H1 (cell line): ENCODE measurements around the gene HSD11B1L. TPM values are rescaled to one million over a fixed set of nuclear protein-coding genes. Genes with fewer than 3 reads are reported as not detected.

Experiments
- BRCA1 ChIP-seq: IDR thresholded peaks from 2 replicates; pipeline ENCODE4 v1.6.1; 2012; ENCODE audit warnings: low read depth, low read length, improper control_type of control experiment
- MAFK ChIP-seq: IDR thresholded peaks from 2 replicates; pipeline ENCODE4 v1.6.1; 2012; ENCODE audit warnings: low read depth, mild to moderate bottlenecking, improper control_type of control experiment, low read length
- POLR2A ChIP-seq, 2 experiments: IDR thresholded peaks; 1 replicate in 1 of 2; 2 replicates in 1 of 2; pipeline ENCODE4 v1.6.1; 2011; ENCODE audit warnings: low read depth in 2 of 2, low read length in 2 of 2, mild to moderate bottlenecking in 2 of 2; ENCODE audit errors: control extremely low read depth in 1 of 2
- RXRA ChIP-seq: IDR thresholded peaks from 2 replicates; pipeline ENCODE4 v1.6.1; 2011; ENCODE audit warnings: low read depth, mild to moderate bottlenecking, low read length, moderate library complexity; ENCODE audit not compliant: insufficient read depth
- SAP30 ChIP-seq: fragments of 300-600 bp; sonication (generic); IDR thresholded peaks from 2 replicates; pipeline ENCODE4 v1.7.1; 2012; ENCODE audit warnings: low read length, moderate library complexity, mild to moderate bottlenecking, inconsistent platforms; ENCODE audit not compliant: insufficient read depth, insufficient replicate concordance
- polyA plus RNA-seq, 7 experiments: library from polyadenylated mRNA; depleted of rRNA in 3 of 7; stranded (reverse) in 5 of 7; unstranded in 2 of 7; fragments of >200 nt in 5 of 7; fragments of 200-250 nt in 2 of 7; gene quantifications; 1 replicate in 5 of 7; 2 replicates in 1 of 7; 4 replicates in 1 of 7; pipeline versions ENCODE4 v1.2.1 to v1.2.3, GENCODE V29; 2011 to 2013; ENCODE audit warnings: missing spikeins in 2 of 7, mixed read lengths in 2 of 7
- total RNA-seq: library from RNA; stranded (reverse); fragmentation: NEBNext Ultra II Directional; extraction: Animal tissue kit (Norgen Biotek cat#: 25700); gene quantifications from 2 replicates; pipeline ENCODE4 v1.2.1, GENCODE V29; 2021

HSD11B1L gene
- total and polyA plus RNA-seq, 2 of the 8 experiments (the other 6 are each of a cell fraction or from before 2014, with no cell fraction given): 8.2 to 20.6 TPM

DNA sequence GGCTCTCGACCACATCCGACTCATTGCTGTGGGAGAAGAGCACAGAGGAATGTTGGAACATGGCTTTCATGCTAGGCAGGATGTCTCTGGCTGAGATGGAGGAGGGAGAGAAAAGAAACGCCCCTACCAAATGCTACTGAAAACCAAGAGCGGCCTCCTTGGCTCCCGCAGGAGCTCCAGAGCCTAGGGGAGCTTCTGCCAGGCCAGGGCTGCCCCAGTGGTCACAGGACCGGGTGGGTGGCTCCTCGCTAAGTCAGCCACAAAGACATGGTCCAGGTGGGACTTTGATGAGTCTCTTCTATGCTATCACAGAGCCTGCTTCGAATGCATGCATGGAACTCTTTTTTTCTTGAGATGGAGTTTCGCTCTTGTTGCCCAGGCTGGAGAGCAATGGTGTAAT, 32.4 kb downstream of the HSD11B1L start (continued):
- TF ChIP-seq BRCA1 (no peak), RXRA (no peak), MAFK (no peak), POLR2A (IDR thresholded peaks at IDR 0.05; ENCODE audit: control extremely low read depth in 1 of 2, low read depth in 2 of 2, low read length in 2 of 2) (no peak), SAP30 (no peak)
